DND-41 (cell line): ENCODE results near the gene INAFM1.
A peak's percentile ranks its signal among the peaks of the same experiment; 100 is the strongest.

ENCODE experiments used
- ATAC-seq: fragments of 200-7000 bp; cut with Tn5 transposase; 3 replicates; pipeline ENCODE4 v1.9.1; 2021; ENCODE audit warnings: low read depth; ENCODE audit not compliant: insufficient read depth
- DNase-seq: peaks from one replicate; pipeline ENCODE4 v3.0.0-alpha.2; 2020
- H2AFZ ChIP-seq: 2 replicates; pipeline ENCODE4 v1.6.0; 2012; ENCODE audit warnings: low read depth, low read length
- H3K27ac ChIP-seq: 2 replicates; pipeline ENCODE4 v1.5.1; 2012; ENCODE audit warnings: low read length, inconsistent platforms
- H3K27me3 ChIP-seq: fragments of 200-600 bp; sonication (generic); 2 replicates; pipeline ENCODE4 v1.6.0; 2012; ENCODE audit warnings: low read length, mild to moderate bottlenecking, inconsistent platforms; ENCODE audit not compliant: insufficient read depth, poor library complexity
- H3K36me3 ChIP-seq: 2 replicates; pipeline ENCODE4 v1.5.1; 2012; ENCODE audit warnings: low read length, inconsistent platforms; ENCODE audit not compliant: insufficient read depth
- H3K4me1 ChIP-seq: 2 replicates; pipeline ENCODE4 v1.5.1; 2012; ENCODE audit warnings: mild to moderate bottlenecking, low read length; ENCODE audit not compliant: insufficient read depth
- H3K4me2 ChIP-seq: 2 replicates; pipeline ENCODE4 v1.6.0; 2012; ENCODE audit warnings: mild to moderate bottlenecking, moderate library complexity, low read length, inconsistent platforms; ENCODE audit not compliant: insufficient read depth
- H3K4me3 ChIP-seq, 2 experiments: fragments of 200-600 bp in 1 of 2; shearing (Covaris generic) in 1 of 2; 2 replicates each; pipeline ENCODE4 v1.5.1; 2012 to 2016; ENCODE audit warnings: inconsistent platforms in 2 of 2, low read length in 2 of 2, mild to moderate bottlenecking in 2 of 2, low read depth in 1 of 2, moderate library complexity in 1 of 2
- H3K79me2 ChIP-seq: 2 replicates; pipeline ENCODE4 v1.6.0; 2012; ENCODE audit warnings: low read length, inconsistent platforms; ENCODE audit not compliant: insufficient read depth
- H3K9ac ChIP-seq: 2 replicates; pipeline ENCODE4 v1.6.0; 2012; ENCODE audit warnings: low read depth, mild to moderate bottlenecking, inconsistent platforms, low read length, moderate library complexity
- H3K9me3 ChIP-seq: 2 replicates; pipeline ENCODE4 v1.5.1; 2012; ENCODE audit warnings: low read length, moderate library complexity, mild to moderate bottlenecking, inconsistent platforms; ENCODE audit not compliant: insufficient read depth, severe bottlenecking
- H4K20me1 ChIP-seq: 2 replicates; pipeline ENCODE4 v1.6.0; 2012; ENCODE audit warnings: low read length; ENCODE audit not compliant: insufficient read depth
- CTCF ChIP-seq: IDR thresholded peaks from 2 replicates; pipeline ENCODE4 v1.5.1; 2012; ENCODE audit warnings: borderline replicate concordance, low read length, moderate library complexity, mild to moderate bottlenecking; ENCODE audit not compliant: poor library complexity, severe bottlenecking; ENCODE audit errors: extremely low read depth
- EZH2 ChIP-seq: IDR thresholded peaks from 3 replicates; pipeline ENCODE4 v1.6.1; 2012; ENCODE audit warnings: borderline replicate concordance, low read depth, mild to moderate bottlenecking, moderate library complexity, low read length, inconsistent platforms; ENCODE audit not compliant: severe bottlenecking

Gene INAFM1

DNA sequence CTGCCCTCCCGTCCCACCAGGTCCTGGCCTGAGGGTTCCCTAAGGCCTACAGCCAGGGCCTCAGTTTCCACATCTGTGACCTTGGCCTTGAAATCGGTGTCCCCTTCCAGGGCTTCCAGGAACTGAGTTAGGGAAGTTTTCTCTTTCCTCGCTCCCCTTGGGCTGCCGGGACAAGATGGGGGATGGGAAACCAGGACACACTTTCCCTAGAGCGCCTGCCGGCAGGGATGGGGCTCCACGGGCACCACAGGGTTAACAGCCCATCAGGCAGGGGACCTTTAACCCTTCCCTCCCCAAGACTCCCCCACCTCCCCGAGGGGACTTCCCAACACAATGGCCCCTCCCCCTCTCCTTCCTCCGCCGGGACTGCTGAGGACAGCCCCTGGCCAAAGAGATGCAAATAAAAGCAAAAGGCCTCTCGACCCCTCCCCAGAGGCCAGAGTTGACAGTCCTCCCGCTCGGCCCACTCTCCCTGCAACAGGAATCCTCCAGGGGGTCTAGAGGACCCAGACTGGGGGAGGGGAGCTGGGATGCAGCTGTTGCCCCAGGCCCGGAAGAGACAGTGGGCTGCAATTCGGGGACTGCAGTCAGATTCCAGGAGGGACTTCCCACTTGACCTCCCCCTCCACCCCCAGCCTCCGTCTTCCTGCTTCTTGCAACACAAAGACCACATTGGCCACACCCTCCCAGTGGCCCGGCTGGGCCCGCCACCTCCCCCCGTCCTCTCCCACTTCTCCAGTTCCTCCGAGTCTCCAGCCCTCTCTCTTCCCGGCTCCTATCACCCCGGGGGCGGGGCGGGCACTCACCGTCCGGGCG is 47.1 kb upstream of the INAFM1 start:
- no peak for DNase-seq
- peak overlapping the region in 1 of 2 experiments; percentile 47; a peak in 1 of 4 replicates for H3K4me3 ChIP-seq
- H3K9me3 ChIP-seq = no peaks in the 10 kb centered on the region
- peaks cover 32% of the 10 kb centered on the region for H4K20me1 ChIP-seq
- TF ChIP-seq CTCF = no peak
- no peak for TF ChIP-seq EZH2
- H3K27me3 ChIP-seq = no peaks in the 10 kb centered on the region
- no peak overlapping the region for H2AFZ ChIP-seq
- no peak for ATAC-seq
- H3K9ac ChIP-seq = 0 out of 2 replicates have a peak overlapping the region, but pooled peaks have one; percentile 48
- peaks cover 65% of the 10 kb centered on the region for H3K4me1 ChIP-seq
- no peak overlapping the region; the same call in 1 of the 2 replicates for H3K27ac ChIP-seq
- peak overlapping the region; percentile 77 for H3K4me2 ChIP-seq
- no peaks in the 10 kb centered on the region for H3K36me3 ChIP-seq
- no peaks in the 10 kb centered on the region for H3K79me2 ChIP-seq

DNA sequence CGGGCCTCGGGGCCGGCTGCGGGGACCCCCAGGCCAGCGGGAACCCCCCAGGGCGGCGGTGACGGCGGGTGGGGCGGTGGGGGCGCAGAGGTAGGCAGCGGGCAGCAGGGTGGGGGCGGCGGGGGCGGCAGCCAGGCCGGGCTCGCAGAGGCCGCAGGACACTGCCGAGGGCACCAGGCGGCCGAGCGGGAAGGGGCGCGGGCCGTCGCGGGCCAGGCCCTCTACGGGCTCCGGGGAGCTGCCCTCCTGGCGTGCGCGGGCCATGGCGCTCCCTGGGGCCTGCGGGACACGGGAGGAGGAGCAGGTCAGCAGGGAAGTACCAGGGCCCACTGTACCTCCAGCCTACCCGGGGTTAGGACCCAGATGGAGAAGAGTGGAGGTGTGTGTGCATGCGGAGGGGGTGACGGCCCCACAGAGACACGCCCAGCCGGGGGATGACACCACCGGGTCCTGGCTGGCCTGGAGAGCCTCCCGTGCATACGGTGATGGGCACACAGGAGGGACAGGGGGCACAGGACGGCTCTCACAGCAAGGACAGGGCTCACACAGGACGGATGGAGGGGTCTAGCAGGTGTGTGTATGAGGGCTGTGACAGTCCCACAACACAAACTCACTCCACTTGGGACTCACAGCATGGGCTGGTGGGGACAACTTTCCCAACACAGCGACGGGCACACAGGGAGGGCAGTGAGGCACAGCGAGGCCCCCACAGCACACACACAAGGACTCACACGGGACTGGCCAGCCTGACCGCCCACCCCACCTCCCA is 46.3 kb upstream of the INAFM1 start:
- TF ChIP-seq EZH2 (no peak), CTCF (no peak)
- Histone ChIP-seq H3K27me3 (no peaks in the 10 kb centered on the region), H3K36me3 (no peaks in the 10 kb centered on the region), H3K79me2 (no peaks in the 10 kb centered on the region), H3K27ac (no peak overlapping the region), H3K4me3 (peak overlapping the region in 1 of 2 experiments; percentile 72; a peak in 1 of 4 replicates), H4K20me1 (peaks cover 32% of the 10 kb centered on the region), H3K9me3 (no peaks in the 10 kb centered on the region), H3K9ac (no peak overlapping the region), H2AFZ (no peak overlapping the region), H3K4me1 (peaks cover 68% of the 10 kb centered on the region), H3K4me2 (peak overlapping the region; percentile 92)
- ATAC-seq = no peak
- no peak for DNase-seq

GRCh38 chr19:47228937-47229675 is 45.6 kb upstream of the INAFM1 start:
- Histone ChIP-seq H3K9ac (peak overlapping the region; percentile 73; the same call in 1 of the 2 replicates), H3K4me1 (peaks cover 68% of the 10 kb centered on the region), H4K20me1 (peaks cover 32% of the 10 kb centered on the region), H3K4me3 (peak overlapping the region in 1 of 2 experiments; percentile 72; a peak in 2 of 4 replicates), H2AFZ (no peak overlapping the region), H3K27ac (no peak overlapping the region), H3K79me2 (no peaks in the 10 kb centered on the region), H3K27me3 (no peaks in the 10 kb centered on the region), H3K4me2 (peak overlapping the region; percentile 92), H3K9me3 (no peaks in the 10 kb centered on the region), H3K36me3 (no peaks in the 10 kb centered on the region)
- ATAC-seq (no peak), DNase-seq (peak; percentile 33)
- TF ChIP-seq EZH2 = no peak
- TF ChIP-seq CTCF = no peak
